Femur (tissue), 1 donor: ENCODE measurements around the gene EP400.

Experiments used
- DNase-seq: peaks from one replicate; pipeline ENCODE4 v3.0.0-alpha.2; 2017

EP400 gene

DNA sequence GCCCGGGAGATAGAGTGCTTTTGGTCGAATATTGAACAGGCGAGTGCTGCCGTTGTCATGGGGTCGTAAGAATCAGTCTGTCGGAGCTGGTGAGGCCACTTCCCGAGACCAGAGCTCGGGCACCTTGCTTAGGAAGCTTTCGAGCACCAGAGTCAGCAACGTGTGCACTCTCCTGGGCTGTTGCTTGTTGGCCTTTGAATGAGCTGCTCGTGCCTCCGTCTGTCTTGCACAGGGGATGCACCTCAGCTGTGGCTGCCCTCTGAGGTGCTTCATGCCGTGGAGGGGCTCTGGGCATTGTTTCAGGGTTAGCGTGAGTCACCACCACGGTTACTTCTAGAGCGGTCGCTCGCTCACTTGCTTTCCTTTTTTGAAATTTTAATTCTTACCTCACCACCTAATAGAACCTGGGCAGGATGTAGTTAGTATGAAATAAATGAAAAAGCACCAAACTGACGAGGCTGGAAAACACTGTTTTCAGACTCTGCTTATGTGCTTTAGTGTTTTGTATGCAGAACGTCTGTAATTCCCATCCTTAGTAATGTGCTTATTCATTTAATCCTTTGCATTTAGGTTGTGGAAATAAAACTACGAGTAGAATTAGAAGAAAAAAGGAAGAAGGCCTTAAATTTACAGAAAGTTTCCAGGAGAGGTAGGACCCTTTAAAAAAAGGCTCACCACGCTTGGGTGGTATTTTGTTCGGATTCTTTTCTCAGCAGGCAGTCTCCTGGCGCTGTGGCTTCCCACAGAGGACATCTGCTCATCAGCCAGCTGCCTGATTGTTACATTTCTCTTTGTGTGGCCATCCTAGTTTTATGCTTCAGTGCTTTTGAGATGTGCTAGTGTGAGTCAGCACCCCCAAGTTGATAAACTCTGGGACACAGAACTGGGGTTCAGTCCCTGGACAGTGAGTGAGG, 40.6 kb downstream of the EP400 start:
- DNase-seq: no peak

DNA sequence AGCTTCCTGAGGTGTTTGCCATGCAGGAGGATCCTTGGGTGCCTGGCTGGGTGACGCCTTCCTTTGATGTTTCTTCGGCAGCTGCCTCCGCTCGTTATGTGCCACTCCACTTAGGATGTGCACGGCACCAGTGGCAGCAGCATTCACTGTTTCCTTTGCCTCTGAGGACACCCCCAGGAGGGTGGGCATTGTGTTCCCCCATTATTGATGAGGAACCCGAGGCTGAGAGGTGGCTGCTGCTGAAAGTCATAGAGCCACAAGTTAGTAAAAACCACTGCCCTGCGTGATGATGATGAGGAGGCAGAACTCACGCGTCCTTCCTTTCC, 41.2 kb downstream of the EP400 start:
- DNase-seq: no peak

DNA sequence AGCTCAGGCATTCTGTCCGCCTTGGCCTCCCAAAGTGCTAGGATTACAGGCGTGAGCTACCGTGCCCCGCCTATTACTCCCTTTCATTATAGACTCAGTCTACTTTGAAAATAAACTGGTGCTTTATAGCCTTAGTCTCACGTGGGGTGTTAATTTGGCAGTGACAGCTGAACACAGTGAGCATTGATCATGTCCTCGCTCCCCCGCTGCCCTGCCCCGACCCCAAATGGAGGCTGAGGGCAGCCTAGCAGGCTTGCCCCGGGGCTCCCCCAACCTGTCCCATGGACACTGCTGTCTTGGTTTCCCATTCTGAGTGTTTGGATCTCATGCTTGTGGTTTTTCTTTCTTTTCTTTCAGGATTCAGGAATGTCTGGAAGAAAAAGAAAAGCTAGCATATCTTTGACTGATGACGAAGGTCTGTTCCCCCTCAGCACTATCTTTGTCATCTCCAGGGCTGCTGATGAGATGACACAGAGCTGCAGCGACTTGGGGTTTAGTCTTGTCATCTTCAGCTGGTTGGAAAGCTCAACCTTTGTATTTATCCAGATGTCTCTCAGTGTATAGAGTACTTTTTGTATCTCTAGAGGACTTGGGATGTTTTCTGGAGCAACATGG, 42.2 kb downstream of the EP400 start:
- DNase-seq: no peak

GRCh38 chr12:131994589-131994988, 44.8 kb downstream of the EP400 start:
- DNase-seq: no peak

DNA sequence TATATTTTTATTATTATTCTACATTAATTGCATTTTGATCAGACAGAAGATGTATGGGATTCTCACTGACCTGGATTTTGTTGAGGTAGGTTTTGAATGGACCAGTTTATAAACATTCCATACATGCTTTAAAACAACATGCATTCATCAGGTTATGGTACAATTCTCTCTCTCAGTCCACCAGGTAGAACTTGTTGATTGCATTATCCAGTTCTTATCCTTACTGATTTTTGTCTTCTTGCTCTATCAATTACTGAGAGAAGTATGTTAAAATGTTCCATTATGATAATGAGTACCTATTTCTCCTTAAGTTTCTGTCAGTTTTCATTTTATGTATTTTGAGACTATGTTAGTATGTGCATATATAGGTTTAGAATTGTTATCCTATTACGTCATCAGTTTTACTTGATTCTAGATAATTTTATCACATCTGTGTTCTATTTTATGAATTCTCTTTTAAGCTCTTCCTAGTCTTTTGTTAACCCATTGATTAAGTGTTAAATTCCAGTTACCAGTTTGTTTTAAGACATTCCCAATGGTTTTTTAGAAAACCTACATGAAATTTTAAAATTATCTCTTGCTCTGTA, 50.6 kb downstream of the EP400 start:
- DNase-seq: no peak

DNA sequence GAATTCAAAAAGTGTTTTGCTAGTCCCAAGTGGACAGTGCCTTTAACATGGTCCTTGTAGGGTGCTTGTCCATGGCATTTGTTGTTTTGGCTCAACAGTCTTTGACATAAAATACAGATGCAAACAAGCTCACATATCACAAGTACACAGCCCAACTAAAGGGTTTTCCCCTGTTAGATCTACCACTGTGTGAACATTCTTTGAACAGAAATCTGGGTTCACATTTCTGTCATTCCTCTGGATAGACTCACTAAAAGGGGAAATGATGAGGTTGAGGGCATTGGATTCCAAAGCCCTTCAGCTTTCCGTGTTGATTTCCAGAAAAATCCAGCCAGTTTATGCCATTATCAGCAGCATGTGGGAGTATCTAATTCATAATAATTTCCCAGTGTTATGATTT, 54.1 kb downstream of the EP400 start:
- DNase-seq: no peak

DNA sequence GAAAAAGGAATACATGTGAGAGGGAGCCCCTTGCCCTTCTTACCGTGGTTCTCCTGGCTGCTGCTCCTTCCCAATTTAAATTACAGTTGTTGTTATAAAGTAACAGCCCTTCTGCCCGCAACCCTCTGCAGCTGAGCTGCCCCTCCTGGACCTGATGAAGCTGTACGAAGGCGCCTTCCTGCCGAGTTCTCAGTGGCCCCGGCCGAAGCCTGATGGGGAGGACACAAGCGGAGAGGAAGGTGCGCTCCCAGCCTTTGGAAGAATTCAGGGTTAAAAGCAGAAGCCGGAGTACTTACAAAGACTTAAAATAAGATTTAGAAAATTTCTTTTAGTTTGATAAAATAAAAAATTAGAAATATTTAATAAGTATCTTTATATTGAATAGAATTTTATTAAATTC, 55.2 kb downstream of the EP400 start:
- DNase-seq: no peak

GRCh38 chr12:132006056-132006680, 56.4 kb downstream of the EP400 start:
- DNase-seq: no peak

- no peak for DNase-seq
Observed at GRCh38 chr12:132007041-132007440, 57.3 kb downstream of the EP400 start.

DNA sequence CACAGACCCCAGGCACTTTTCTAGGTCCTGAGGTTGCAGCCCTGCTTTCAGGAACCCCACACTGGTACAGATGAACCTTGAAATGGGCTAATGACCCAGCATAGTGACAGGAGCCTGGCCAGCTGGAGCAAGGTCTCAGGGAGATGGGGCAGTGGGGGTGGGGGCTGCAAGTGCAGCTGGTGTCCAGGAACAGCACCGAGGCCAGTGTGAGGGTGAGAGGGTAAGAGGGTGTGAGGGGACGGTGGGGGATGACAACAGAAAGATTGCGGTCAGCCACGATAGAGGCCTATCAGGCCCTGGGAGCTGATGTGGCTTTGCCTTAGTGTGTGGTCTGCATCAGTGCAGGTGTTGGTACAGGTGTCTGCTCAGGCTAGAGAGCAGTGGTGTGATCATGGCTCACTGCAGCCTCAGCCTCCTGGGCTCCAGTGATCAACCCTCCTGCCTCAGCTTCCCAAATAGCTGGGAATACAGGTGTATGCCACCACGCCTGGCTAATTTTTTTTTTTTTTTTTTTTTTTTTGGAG, 59.7 kb downstream of the EP400 start:
- DNase-seq: no peak

DNA sequence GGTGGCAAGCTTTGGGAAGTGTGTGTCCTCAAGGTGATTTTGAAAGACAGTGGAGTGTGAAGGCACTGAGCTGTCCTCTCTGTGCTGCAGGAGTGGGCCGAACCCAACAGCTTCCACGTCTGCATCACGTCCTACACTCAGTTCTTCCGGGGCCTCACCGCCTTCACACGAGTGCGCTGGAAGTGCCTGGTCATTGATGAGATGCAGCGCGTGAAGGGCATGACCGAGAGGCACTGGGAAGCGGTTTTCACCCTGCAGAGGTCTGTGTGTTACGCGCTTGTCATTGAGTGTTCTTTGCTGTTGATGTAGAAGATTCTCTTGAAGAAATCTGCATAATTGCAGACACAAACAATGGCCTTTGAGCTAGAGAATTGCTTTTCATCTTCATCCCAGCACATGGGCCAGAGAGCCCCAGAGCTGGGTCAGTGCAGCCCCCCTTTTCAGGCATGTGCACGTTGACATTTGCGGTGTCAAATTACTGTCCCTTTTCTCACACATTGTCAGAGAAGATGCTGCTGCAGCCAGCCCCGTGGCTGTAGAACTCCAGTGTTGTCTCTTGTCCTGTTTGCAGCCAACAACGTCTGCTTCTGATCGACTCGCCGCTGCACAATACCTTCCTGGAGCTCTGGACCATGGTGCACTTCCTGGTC, 63.3 kb downstream of the EP400 start:
- no peak for DNase-seq

- DNase-seq: no peak
Observed at GRCh38 chr12:132014092-132014914, 64.6 kb downstream of the EP400 start.

GRCh38 chr12:132014915-132015280, 65.2 kb downstream of the EP400 start:
- DNase-seq: no peak

- no peak for DNase-seq
Observed at GRCh38 chr12:132015686-132016430, 66.1 kb downstream of the EP400 start.

DNA sequence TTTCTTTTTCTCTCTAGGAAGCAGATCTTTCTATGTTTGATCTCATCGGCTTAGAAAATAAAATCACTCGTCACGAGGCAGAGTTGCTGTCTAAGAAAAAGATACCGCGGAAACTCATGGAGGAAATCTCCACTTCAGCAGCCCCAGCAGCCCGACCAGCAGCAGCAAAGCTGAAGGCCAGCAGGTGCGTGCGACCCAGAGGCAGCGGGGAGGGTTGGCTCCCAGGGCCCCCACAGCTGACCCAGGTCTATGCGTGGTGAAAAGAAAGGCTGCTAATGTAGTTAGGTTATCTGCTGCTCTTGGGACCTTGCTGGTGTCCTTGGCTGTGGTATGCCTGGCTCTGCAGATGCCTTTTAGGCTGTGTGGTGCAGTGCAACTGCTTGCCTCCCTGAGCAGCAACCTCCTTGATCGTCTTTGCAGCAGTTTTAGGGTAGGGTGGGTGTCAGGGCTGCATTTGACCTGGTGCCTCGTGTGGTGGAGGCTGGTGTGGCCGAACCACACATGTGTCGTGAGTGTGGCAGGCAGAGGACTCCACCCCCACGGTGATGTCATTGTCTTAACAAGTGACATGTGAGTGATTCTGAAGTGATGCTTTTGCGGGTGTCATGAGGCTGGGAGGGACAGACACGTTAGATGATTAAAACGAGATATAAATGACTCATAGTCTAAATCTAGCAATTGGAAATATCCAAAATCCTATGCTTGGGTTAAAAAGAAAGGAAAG, 68.6 kb downstream of the EP400 start:
- DNase-seq: no peak

DNA sequence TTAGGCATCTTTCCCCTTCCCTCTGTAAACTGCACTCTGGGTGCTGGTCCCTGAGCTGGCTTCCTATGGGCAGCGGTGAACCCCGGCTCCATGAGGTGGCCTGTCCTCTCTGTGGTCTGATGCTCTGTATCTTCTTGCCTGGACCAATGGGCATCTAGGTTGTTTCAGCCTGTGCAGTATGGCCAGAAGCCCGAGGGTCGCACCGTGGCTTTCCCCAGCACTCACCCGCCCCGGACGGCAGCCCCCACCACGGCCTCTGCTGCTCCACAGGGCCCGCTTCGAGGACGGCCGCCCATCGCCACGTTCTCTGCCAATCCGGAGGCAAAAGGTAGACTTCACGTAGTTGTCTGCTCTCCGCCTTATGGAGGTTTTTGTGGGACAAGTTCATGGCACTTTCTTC, 70.1 kb downstream of the EP400 start:
- DNase-seq: no peak

- DNase-seq: no peak
Observed at GRCh38 chr12:132020292-132020691, 70.5 kb downstream of the EP400 start.

- DNase-seq: no peak
Observed at GRCh38 chr12:132021031-132021871, 71.5 kb downstream of the EP400 start.

DNA sequence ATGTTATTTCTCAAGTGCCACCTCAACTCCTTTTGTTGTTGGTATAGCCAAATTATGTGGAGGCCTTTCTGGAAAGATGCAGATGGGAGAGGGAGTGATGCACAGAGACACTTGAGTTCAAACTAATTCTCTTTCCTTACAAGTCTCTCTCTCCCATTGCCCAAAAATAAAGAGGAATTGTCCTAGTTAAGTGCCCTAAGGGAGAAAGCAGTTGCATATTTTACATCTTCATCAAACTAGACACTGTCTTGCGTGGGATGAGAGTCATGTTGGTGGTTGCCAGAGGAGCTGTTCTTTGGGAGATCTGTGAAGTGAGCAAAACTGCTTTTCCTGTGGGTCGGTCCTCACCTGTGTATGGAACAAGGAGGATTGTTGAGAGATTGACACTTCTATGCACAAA, 72.2 kb downstream of the EP400 start:
- no peak for DNase-seq

- DNase-seq: no peak
Observed at GRCh38 chr12:132023658-132024057, 73.9 kb downstream of the EP400 start.
